BJ (cell line): Measurements from ENCODE around the gene ANAPC2. TPM values are rescaled to one million over a fixed set of nuclear protein-coding genes. Genes with fewer than 3 reads are reported as not detected.

Source experiments
- CTCF ChIA-PET: fragments of 350-600 bp; formaldehyde crosslinking; extraction: SDS; loops from one replicate; lab custom pipeline; 2021; ENCODE audit warnings: antibody characterized with exemption, inconsistent platforms; lab: Yijun Ruan, JAX
- POLR2A ChIA-PET: fragments of 300-600 bp; sonication (Branson Sonifier 250); formaldehyde crosslinking; extraction: SDS; loops from one replicate; lab custom pipeline; 2021; ENCODE audit warnings: antibody characterized with exemption; lab: Charles Lee
- DNase-seq: peaks from one replicate; pipeline ENCODE4 v3.0.0-alpha.2; 2011; ENCODE audit warnings: low read depth
- H3K27me3 ChIP-seq: 2 replicates; pipeline ENCODE4 v1.6.0; 2011; ENCODE audit warnings: low read length; ENCODE audit not compliant: control insufficient read depth, insufficient read depth
- H3K36me3 ChIP-seq: 2 replicates; pipeline ENCODE4 v1.5.1; 2011; ENCODE audit warnings: low read length; ENCODE audit not compliant: control insufficient read depth, insufficient read depth
- H3K4me3 ChIP-seq: 2 replicates; pipeline ENCODE4 v1.5.1; 2011; ENCODE audit warnings: low read depth, mild to moderate bottlenecking, control low read depth, low read length
- CTCF ChIP-seq: IDR thresholded peaks from 2 replicates; pipeline ENCODE4 v1.5.1; 2011; ENCODE audit warnings: low read depth, mild to moderate bottlenecking, control low read depth, inconsistent platforms, low read length, moderate library complexity; ENCODE audit not compliant: insufficient read depth
- polyA plus RNA-seq: library from polyadenylated mRNA; depleted of rRNA; stranded (reverse); fragments of >200 nt; gene quantifications from 2 replicates; pipeline ENCODE4 v1.2.3, GENCODE V29; 2011

The ANAPC2 gene
- polyA plus RNA-seq, 1 experiment, result 25.5 TPM

GRCh38 chr9:137225699-137226331 is 37.5 kb upstream of the ANAPC2 start:
- ChIA-PET POLR2A (no interaction called here), CTCF (interaction anchor here (0.9 to 5.6 kb wide), 15 partner anchors 11 to 278 kb away, joined by 3 to 37 read pairs (median 11); partner anchors contain the start of genes ABCA2, DPP7, NPDC1 and SSNA1)
- DNase-seq, result no peak
- TF ChIP-seq CTCF, result no peak
- Histone ChIP-seq H3K27me3 (no peaks in the 10 kb centered on the region), H3K36me3 (no peaks in the 10 kb centered on the region; the same call in 1 of the 2 replicates), H3K4me3 (no peak overlapping the region)

- no peak for TF ChIP-seq CTCF
- H3K36me3 ChIP-seq, result no peaks in the 10 kb centered on the region; the same call in 1 of the 2 replicates
- no peaks in the 10 kb centered on the region for H3K27me3 ChIP-seq
- POLR2A ChIA-PET, result no interaction called here
- H3K4me3 ChIP-seq, result peak within 1 kb of the TSS; percentile 86
- CTCF ChIA-PET, result interaction anchor here (0.8 to 5.6 kb wide), 6 partner anchors 12 to 277 kb away, joined by 3 to 36 read pairs (median 6); partner anchors contain the start of genes ABCA2 and NPDC1
- no peak for DNase-seq
Measured at GRCh38 chr9:137224830-137225694, 36.7 kb upstream of the ANAPC2 start, which contains the start of gene CYSRT1. TSS of gene CYSRT1 (plus strand) at chr9:137225174. CDS start at chr9:137225622, 448 bp downstream.

GRCh38 chr9:137223078-137223970 is 35.0 kb upstream of the ANAPC2 start:
- DNase-seq, result peak; percentile 93
- CTCF ChIA-PET, result interaction anchor here (0.5 to 5.6 kb wide), 8 partner anchors 9 to 275 kb away, joined by 3 to 36 read pairs (median 3); partner anchors contain the start of gene NPDC1
- H3K36me3 ChIP-seq, result no peaks in the 10 kb centered on the region; the same call in 1 of the 2 replicates
- no peak for TF ChIP-seq CTCF
- peak overlapping the region; percentile 86 for H3K4me3 ChIP-seq
- POLR2A ChIA-PET, result interaction anchor here (0.6 to 0.8 kb wide), 5 partner anchors 21 to 223 kb away, joined by 3 to 7 read pairs (median 4); no protein-coding TSS in a partner anchor
- H3K27me3 ChIP-seq, result no peaks in the 10 kb centered on the region

GRCh38 chr9:137222190-137223077 is 34.1 kb upstream of the ANAPC2 start, which contains the start of gene RNF208:
TSS of gene RNF208 (minus strand) at chr9:137222240. CDS start at chr9:137221212, 1,028 bp downstream.
- no peak for DNase-seq
- ChIA-PET CTCF (interaction anchor here (0.6 to 5.6 kb wide), 5 partner anchors 15 to 193 kb away, joined by 3 to 36 read pairs (median 3); partner anchors contain the start of gene NPDC1), POLR2A (interaction anchor here (0.6 to 0.8 kb wide), 2 partner anchors 20 to 222 kb away, joined by 3 to 7 read pairs; no protein-coding TSS in a partner anchor)
- Histone ChIP-seq H3K4me3 (peak within 1 kb of the TSS; percentile 86), H3K36me3 (no peaks in the 10 kb centered on the region; the same call in 1 of the 2 replicates), H3K27me3 (no peaks in the 10 kb centered on the region)
- peak; percentile 14; the same call in 1 of the 2 replicates for TF ChIP-seq CTCF
